Cardiac muscle cell (in vitro differentiated cells and primary cell): ENCODE results near the gene EBF3. TPM values are rescaled to one million over a fixed set of nuclear protein-coding genes. Genes with fewer than 3 reads are reported as not detected.

Experiments used
- DNase-seq, 2 donors: peaks; one replicate each; pipeline versions ENCODE4 v3.0.0 to v3.0.0-alpha.2; 2010 to 2017; ENCODE audit warnings: low read depth in 1 of 2, low spot score in 1 of 2
- H3K27ac ChIP-seq: fragments of 200-600 bp; sonication (generic); 2 replicates; pipeline ENCODE4 v1.5.1; 2016
- H3K27me3 ChIP-seq: fragments of 200-600 bp; sonication (generic); 2 replicates; pipeline ENCODE4 v1.6.0; 2016; ENCODE audit warnings: control low read depth
- H3K36me3 ChIP-seq: fragments of 200-600 bp; sonication (generic); 2 replicates; pipeline ENCODE4 v1.5.1; 2016; ENCODE audit warnings: control low read depth
- H3K4me1 ChIP-seq: fragments of 200-600 bp; sonication (generic); 2 replicates; pipeline ENCODE4 v1.8.1; 2017; ENCODE audit warnings: low read depth, mild to moderate bottlenecking, mixed run types
- H3K4me3 ChIP-seq: fragments of 200-600 bp; sonication (generic); 2 replicates; pipeline ENCODE4 v1.5.1; 2016; ENCODE audit warnings: mild to moderate bottlenecking
- H3K9me3 ChIP-seq: fragments of 200-600 bp; sonication (generic); 2 replicates; pipeline ENCODE4 v1.5.1; 2017; ENCODE audit warnings: low read depth, mild to moderate bottlenecking, control low read depth
- CTCF ChIP-seq: IDR thresholded peaks from 2 replicates; pipeline ENCODE4 v1.5.1; 2012; ENCODE audit warnings: low read depth, mild to moderate bottlenecking, low read length
- polyA plus RNA-seq: library from polyadenylated mRNA; unstranded; fragments of >200 nt; fragmentation: Nextera tagmentation; extraction: Ambion mirVana; gene quantifications from 2 replicates; pipeline ENCODE4 v1.2.1, GENCODE V29; 2016
- total RNA-seq: library from RNA; depleted of rRNA; stranded (reverse); fragments of >200 nt; gene quantifications from 2 replicates; pipeline ENCODE4 v1.2.3, GENCODE V29; 2016

The EBF3 gene
- total and polyA plus RNA-seq, 2 experiments from 2014 or later: 0.61 to 2.8 TPM

DNA sequence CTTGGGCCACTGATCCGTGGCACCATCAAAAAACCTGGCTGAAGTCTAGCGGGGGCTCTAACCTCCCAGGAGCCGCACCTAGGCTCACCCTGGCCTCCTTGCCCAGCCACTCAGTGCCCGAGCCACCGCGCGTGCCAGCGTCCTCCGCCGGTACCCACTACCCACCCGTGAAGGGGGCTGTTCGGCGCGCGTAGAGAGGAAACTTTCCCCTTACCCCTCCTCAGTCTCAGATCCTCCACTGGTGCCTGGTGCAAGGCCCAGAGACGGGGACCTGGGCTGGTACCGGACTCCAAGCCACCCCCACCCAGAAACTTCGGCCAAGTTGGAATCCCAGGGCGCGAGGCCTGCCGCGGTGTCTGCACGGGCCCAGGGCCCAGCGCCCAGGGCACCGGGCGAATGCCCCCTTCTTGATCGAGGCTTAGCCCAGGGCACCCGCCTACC, 3.5 kb upstream of the EBF3 start:
- no peaks in the 10 kb centered on the region for H3K36me3 ChIP-seq
- H3K27ac ChIP-seq: no peak overlapping the region
- no peaks in the 10 kb centered on the region for H3K9me3 ChIP-seq
- TF ChIP-seq CTCF: no peak
- DNase-seq: no peak
- no peak overlapping the region for H3K4me3 ChIP-seq
- peaks cover 98% of the 10 kb centered on the region for H3K27me3 ChIP-seq
- peaks cover 18% of the 10 kb centered on the region for H3K4me1 ChIP-seq

GRCh38 chr10:129966889-129967578, 3.0 kb upstream of the EBF3 start:
- H3K9me3 ChIP-seq: no peaks in the 10 kb centered on the region
- H3K36me3 ChIP-seq: no peaks in the 10 kb centered on the region
- no peak overlapping the region for H3K4me3 ChIP-seq
- peaks cover 18% of the 10 kb centered on the region for H3K4me1 ChIP-seq
- no peak overlapping the region for H3K27ac ChIP-seq
- TF ChIP-seq CTCF: no peak
- DNase-seq: peak in 1 of 2 donors; percentile 42
- peaks cover 98% of the 10 kb centered on the region for H3K27me3 ChIP-seq

DNA sequence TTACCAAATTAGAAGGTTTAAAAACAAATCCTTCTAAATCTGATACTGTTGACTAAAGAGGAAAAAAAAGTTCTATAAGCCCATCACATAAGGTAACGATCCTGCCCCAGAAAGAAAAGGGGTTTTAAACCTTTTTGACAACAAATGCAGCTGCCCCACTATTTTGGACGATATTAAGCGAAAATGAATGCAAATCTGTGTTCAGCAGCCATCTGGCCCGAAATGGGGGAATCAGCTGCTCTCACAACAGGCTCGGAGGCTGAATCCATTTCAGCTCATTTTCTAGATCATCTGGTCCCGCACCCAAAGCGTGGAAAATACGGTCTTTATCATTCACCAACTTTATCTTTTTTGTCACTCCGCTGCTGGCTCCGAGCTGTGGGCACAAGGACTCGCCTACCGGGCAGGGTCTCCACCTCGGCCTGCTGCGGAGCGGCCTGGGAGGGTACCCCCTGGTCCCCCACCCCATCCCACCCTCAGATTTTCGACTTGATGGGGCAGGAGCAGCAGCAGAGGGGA, 2.4 kb upstream of the EBF3 start:
- no peak overlapping the region for H3K27ac ChIP-seq
- no peaks in the 10 kb centered on the region for H3K36me3 ChIP-seq
- H3K9me3 ChIP-seq: no peaks in the 10 kb centered on the region
- no peak for DNase-seq
- H3K27me3 ChIP-seq: peaks cover 98% of the 10 kb centered on the region
- no peak overlapping the region for H3K4me3 ChIP-seq
- peaks cover 15% of the 10 kb centered on the region for H3K4me1 ChIP-seq
- no peak for TF ChIP-seq CTCF

DNA sequence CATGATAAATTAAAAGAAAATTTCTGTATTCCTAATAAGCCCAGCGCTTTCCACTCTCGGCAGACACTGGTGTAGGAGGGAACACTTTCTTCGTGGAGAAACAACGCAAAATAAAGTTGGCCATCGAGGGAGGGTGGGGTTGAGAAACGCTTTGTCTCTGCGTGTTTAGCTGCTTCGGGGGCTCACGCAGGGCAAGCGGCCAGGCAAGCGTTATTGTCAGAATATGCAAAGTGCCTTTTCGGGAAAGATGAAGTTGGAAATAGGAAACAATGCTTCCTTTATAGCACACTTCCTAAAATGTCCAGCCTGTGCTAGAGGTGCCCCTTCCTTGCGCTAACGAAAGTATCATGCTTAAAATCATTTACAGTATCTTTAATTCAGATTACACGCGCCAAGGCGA, 1.9 kb upstream of the EBF3 start:
- no peak overlapping the region for H3K4me3 ChIP-seq
- TF ChIP-seq CTCF: no peak
- no peak for DNase-seq
- H3K9me3 ChIP-seq: no peaks in the 10 kb centered on the region
- peaks cover 15% of the 10 kb centered on the region for H3K4me1 ChIP-seq
- H3K36me3 ChIP-seq: no peaks in the 10 kb centered on the region
- H3K27me3 ChIP-seq: peaks cover 98% of the 10 kb centered on the region
- no peak overlapping the region for H3K27ac ChIP-seq

- no peak for DNase-seq
- H3K36me3 ChIP-seq: no peaks in the 10 kb centered on the region
- peaks cover 98% of the 10 kb centered on the region for H3K27me3 ChIP-seq
- no peak overlapping the region for H3K27ac ChIP-seq
- H3K4me1 ChIP-seq: peaks cover 15% of the 10 kb centered on the region
- H3K4me3 ChIP-seq: no peak overlapping the region
- H3K9me3 ChIP-seq: no peaks in the 10 kb centered on the region
- no peak for TF ChIP-seq CTCF
Measured at GRCh38 chr10:129965425-129965808, 1.3 kb upstream of the EBF3 start.
